ENCODE measurements around the gene TEAD2. TPM values are rescaled to one million over a fixed set of nuclear protein-coding genes. Genes with fewer than 3 reads are reported as not detected.
"Not testable (repeated sequence)": the region's sequence is repeated elsewhere in the genome, so short reads cannot be mapped to it uniquely, and the experiment has no call there.

Gene TEAD2
- polyA plus RNA-seq, 1 donor from 2014 or later, result 1.0 TPM

GRCh38 chr19:49301165-49301865 lies 60.9 kb downstream of the TEAD2 start:
- no peaks in the 10 kb centered on the region for H4K20me1 ChIP-seq (ENCODE audit: insufficient read depth)
- no peaks in the 10 kb centered on the region for H3K9me3 ChIP-seq (ENCODE audit: low read length)
- H2AFZ ChIP-seq (ENCODE audit: low read depth, low read length), result no peak overlapping the region
- H3K4me2 ChIP-seq (ENCODE audit: low read length), result no peak overlapping the region
- H3K27ac ChIP-seq (ENCODE audit: low read length), result no peak overlapping the region
- H3F3A ChIP-seq (ENCODE audit: insufficient read depth, low read length, poor library complexity, severe bottlenecking), result no peaks in the 10 kb centered on the region
- H3K36me3 ChIP-seq (ENCODE audit: insufficient read depth, low read length), result no peaks in the 10 kb centered on the region
- TF ChIP-seq, protein P1, sequence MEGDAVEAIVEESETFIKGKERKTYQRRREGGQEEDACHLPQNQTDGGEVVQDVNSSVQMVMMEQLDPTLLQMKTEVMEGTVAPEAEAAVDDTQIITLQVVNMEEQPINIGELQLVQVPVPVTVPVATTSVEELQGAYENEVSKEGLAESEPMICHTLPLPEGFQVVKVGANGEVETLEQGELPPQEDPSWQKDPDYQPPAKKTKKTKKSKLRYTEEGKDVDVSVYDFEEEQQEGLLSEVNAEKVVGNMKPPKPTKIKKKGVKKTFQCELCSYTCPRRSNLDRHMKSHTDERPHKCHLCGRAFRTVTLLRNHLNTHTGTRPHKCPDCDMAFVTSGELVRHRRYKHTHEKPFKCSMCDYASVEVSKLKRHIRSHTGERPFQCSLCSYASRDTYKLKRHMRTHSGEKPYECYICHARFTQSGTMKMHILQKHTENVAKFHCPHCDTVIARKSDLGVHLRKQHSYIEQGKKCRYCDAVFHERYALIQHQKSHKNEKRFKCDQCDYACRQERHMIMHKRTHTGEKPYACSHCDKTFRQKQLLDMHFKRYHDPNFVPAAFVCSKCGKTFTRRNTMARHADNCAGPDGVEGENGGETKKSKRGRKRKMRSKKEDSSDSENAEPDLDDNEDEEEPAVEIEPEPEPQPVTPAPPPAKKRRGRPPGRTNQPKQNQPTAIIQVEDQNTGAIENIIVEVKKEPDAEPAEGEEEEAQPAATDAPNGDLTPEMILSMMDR (IDR thresholded peaks at IDR 0.05; ENCODE audit: poor library complexity, severe bottlenecking), result peak; percentile 36
- TF ChIP-seq, protein P2, sequence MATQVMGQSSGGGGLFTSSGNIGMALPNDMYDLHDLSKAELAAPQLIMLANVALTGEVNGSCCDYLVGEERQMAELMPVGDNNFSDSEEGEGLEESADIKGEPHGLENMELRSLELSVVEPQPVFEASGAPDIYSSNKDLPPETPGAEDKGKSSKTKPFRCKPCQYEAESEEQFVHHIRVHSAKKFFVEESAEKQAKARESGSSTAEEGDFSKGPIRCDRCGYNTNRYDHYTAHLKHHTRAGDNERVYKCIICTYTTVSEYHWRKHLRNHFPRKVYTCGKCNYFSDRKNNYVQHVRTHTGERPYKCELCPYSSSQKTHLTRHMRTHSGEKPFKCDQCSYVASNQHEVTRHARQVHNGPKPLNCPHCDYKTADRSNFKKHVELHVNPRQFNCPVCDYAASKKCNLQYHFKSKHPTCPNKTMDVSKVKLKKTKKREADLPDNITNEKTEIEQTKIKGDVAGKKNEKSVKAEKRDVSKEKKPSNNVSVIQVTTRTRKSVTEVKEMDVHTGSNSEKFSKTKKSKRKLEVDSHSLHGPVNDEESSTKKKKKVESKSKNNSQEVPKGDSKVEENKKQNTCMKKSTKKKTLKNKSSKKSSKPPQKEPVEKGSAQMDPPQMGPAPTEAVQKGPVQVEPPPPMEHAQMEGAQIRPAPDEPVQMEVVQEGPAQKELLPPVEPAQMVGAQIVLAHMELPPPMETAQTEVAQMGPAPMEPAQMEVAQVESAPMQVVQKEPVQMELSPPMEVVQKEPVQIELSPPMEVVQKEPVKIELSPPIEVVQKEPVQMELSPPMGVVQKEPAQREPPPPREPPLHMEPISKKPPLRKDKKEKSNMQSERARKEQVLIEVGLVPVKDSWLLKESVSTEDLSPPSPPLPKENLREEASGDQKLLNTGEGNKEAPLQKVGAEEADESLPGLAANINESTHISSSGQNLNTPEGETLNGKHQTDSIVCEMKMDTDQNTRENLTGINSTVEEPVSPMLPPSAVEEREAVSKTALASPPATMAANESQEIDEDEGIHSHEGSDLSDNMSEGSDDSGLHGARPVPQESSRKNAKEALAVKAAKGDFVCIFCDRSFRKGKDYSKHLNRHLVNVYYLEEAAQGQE (IDR thresholded peaks at IDR 0.05; ENCODE audit: borderline replicate concordance), result no peak
- H3K9ac ChIP-seq (ENCODE audit: low read length), result no peak overlapping the region
- H3K79me2 ChIP-seq (replicated peaks; ENCODE audit: insufficient read depth, low read length), result no peaks in the 10 kb centered on the region
- H3K27me3 ChIP-seq (ENCODE audit: insufficient read depth, low read depth, low read length), result no peaks in the 10 kb centered on the region
- no peaks in the 10 kb centered on the region for H3K9me2 ChIP-seq (ENCODE audit: insufficient read depth, low read length)
- H3K4me3 ChIP-seq (ENCODE audit: low read length), result no peak overlapping the region

DNA sequence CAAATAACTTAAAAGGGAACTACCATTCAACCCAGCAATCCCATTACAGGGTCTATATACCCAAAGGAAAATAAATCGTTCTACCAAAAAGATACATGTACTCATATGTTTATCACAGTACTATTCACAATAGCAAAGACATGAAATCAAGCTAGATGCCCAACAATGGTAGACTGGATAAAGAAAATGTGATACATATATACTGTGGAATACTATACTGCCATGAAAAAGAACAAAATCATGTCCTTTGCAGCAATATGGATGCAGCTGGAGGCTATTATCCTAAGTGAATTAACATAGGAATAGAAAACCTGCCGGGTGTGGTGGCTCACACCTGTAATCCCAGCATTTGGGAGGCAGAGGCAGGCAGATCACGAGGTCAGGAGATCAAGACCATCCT lies 63.6 kb downstream of the TEAD2 start:
- not testable (repeated sequence) for H3K9me3 ChIP-seq (ENCODE audit: low read length); H3K4me2 ChIP-seq (ENCODE audit: low read length); H3K9me2 ChIP-seq (ENCODE audit: insufficient read depth, low read length); H3K27me3 ChIP-seq (ENCODE audit: insufficient read depth, low read depth, low read length); H3F3A ChIP-seq (ENCODE audit: insufficient read depth, low read length, poor library complexity, severe bottlenecking); H3K79me2 ChIP-seq (replicated peaks; ENCODE audit: insufficient read depth, low read length); H3K4me3 ChIP-seq (ENCODE audit: low read length); H3K9ac ChIP-seq (ENCODE audit: low read length); H3K36me3 ChIP-seq (ENCODE audit: insufficient read depth, low read length); H2AFZ ChIP-seq (ENCODE audit: low read depth, low read length); H4K20me1 ChIP-seq (ENCODE audit: insufficient read depth); H3K27ac ChIP-seq (ENCODE audit: low read length)

- Histone ChIP-seq H3K9ac (ENCODE audit: low read length) (no peak overlapping the region), H3F3A (ENCODE audit: insufficient read depth, low read length, poor library complexity, severe bottlenecking) (no peaks in the 10 kb centered on the region), H3K36me3 (ENCODE audit: insufficient read depth, low read length) (no peaks in the 10 kb centered on the region), H3K9me2 (ENCODE audit: insufficient read depth, low read length) (no peaks in the 10 kb centered on the region), H2AFZ (ENCODE audit: low read depth, low read length) (no peak overlapping the region), H3K4me3 (ENCODE audit: low read length) (no peak overlapping the region), H4K20me1 (ENCODE audit: insufficient read depth) (no peaks in the 10 kb centered on the region), H3K4me2 (ENCODE audit: low read length) (no peak overlapping the region), H3K27me3 (ENCODE audit: insufficient read depth, low read depth, low read length) (no peaks in the 10 kb centered on the region), H3K27ac (ENCODE audit: low read length) (no peak overlapping the region), H3K79me2 (replicated peaks; ENCODE audit: insufficient read depth, low read length) (no peaks in the 10 kb centered on the region), H3K9me3 (ENCODE audit: low read length) (no peaks in the 10 kb centered on the region)
- TF ChIP-seq EZH2 (IDR thresholded peaks at IDR 0.05; ENCODE audit: borderline replicate concordance, insufficient read depth, low read length, poor library complexity, severe bottlenecking), result no peak
- TF ChIP-seq, protein P1 (IDR thresholded peaks at IDR 0.05; ENCODE audit: poor library complexity, severe bottlenecking), result no peak
- TF ChIP-seq POLR2AphosphoS5 (IDR thresholded peaks at IDR 0.05), result no peak
- TF ChIP-seq MXI1 (conservative IDR thresholded peaks at IDR 0.05; ENCODE audit: poor library complexity, severe bottlenecking), result no peak
- no peak for TF ChIP-seq RAD21 (conservative IDR thresholded peaks at IDR 0.05)
- no peak for TF ChIP-seq TAF1 (IDR thresholded peaks at IDR 0.05; ENCODE audit: low read depth)
- no peak for TF ChIP-seq SMC3 (conservative IDR thresholded peaks at IDR 0.05; ENCODE audit: poor library complexity)
- TF ChIP-seq EP300 (conservative IDR thresholded peaks at IDR 0.05; ENCODE audit: poor library complexity, severe bottlenecking), result no peak
- TF ChIP-seq, protein P2 (IDR thresholded peaks at IDR 0.05; ENCODE audit: borderline replicate concordance), result no peak
These were observed 64.8 kb downstream of the TEAD2 start for GRCh38 chr19:49297403-49297802.

Data from neural cell (in vitro differentiated cells).